Lower lobe of right lung (tissue), 2 donors: Measurements from ENCODE around the gene STK4. TPM values are rescaled to one million over a fixed set of nuclear protein-coding genes. Genes with fewer than 3 reads are reported as not detected.
A peak's percentile ranks its signal among the peaks of the same experiment; 100 is the strongest.

Experiments
- ATAC-seq, 2 donors: fragments of 200-7000 bp; cut with Tn5 transposase; one replicate each; pipeline ENCODE4 v1.9.1; 2020 to 2022; ENCODE audit warnings: mild to moderate bottlenecking in 2 of 2, moderate library complexity in 2 of 2
- DNase-seq: peaks from one replicate; pipeline ENCODE4 v3.0.0-alpha.2; 2020
- H3K27ac ChIP-seq: fragments of 200-600 bp; one replicate; pipeline ENCODE4 v1.8.0; 2022
- H3K27me3 ChIP-seq: fragments of 200-600 bp; one replicate; pipeline ENCODE4 v1.8.0; 2022; ENCODE audit warnings: low read depth
- H3K36me3 ChIP-seq: fragments of 200-600 bp; one replicate; pipeline ENCODE4 v1.8.0; 2022; ENCODE audit warnings: mild to moderate bottlenecking
- H3K4me1 ChIP-seq: fragments of 200-600 bp; one replicate; pipeline ENCODE4 v1.8.0; 2022
- H3K4me3 ChIP-seq: fragments of 200-600 bp; one replicate; pipeline ENCODE4 v1.8.0; 2022; ENCODE audit warnings: mild to moderate bottlenecking
- H3K9me3 ChIP-seq: fragments of 200-600 bp; one replicate; pipeline ENCODE4 v1.8.0; 2022
- intact Hi-C: fragments of 100-400 bp; cut with DNase I; formaldehyde crosslinking; loops from one replicate; pipeline ENCODE4 v1.11.0; 2022
- total RNA-seq: library from RNA; stranded (reverse); fragmentation: NEBNext Ultra II Directional; extraction: Animal tissue kit (Norgen Biotek cat#: 25700); gene quantifications from one replicate; pipeline ENCODE4 v1.2.1, GENCODE V29; 2021
- TF ChIP-seq, protein P1 (sequence below): fragments of 200-600 bp; IDR thresholded peaks from one replicate; pipeline ENCODE4 v1.8.0; 2022; ENCODE audit warnings: antibody characterized with exemption, mild to moderate bottlenecking
- donor health status: DM: no; HTN: yes; CAD: no; lungs with severe emphysema.

Gene STK4
- total RNA-seq, 1 donor from 2014 or later: 73.4 TPM

DNA sequence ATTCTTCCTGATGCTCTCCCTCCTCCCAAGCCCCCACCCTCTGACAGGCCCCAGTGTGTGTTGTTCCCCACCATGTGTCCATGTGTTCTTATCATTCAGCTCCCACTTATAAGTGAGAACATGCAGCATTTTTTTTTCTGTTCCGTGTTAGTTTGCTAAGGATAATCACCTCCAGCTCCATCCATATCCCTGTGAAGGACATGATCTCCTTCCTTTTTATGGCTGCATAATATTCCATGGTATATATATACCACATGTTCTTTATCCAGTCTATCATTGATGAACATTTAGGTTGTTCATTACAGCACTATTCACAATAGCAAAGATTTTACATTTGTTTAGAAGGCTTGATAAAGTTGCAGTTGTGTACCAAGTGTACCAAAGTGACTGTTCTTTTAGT lies 76.7 kb downstream of the STK4 start:
- H3K4me3 ChIP-seq: no peak overlapping the region
- H3K36me3 ChIP-seq: peaks cover 15% of the 10 kb centered on the region
- no peak for ATAC-seq
- DNase-seq: no peak
- no peaks in the 10 kb centered on the region for H3K9me3 ChIP-seq
- TF ChIP-seq, protein P1, sequence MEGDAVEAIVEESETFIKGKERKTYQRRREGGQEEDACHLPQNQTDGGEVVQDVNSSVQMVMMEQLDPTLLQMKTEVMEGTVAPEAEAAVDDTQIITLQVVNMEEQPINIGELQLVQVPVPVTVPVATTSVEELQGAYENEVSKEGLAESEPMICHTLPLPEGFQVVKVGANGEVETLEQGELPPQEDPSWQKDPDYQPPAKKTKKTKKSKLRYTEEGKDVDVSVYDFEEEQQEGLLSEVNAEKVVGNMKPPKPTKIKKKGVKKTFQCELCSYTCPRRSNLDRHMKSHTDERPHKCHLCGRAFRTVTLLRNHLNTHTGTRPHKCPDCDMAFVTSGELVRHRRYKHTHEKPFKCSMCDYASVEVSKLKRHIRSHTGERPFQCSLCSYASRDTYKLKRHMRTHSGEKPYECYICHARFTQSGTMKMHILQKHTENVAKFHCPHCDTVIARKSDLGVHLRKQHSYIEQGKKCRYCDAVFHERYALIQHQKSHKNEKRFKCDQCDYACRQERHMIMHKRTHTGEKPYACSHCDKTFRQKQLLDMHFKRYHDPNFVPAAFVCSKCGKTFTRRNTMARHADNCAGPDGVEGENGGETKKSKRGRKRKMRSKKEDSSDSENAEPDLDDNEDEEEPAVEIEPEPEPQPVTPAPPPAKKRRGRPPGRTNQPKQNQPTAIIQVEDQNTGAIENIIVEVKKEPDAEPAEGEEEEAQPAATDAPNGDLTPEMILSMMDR: no peak
- no peaks in the 10 kb centered on the region for H3K27me3 ChIP-seq
- H3K4me1 ChIP-seq: peaks cover 14% of the 10 kb centered on the region
- no peak overlapping the region for H3K27ac ChIP-seq
- intact Hi-C loops: no loop called here

DNA sequence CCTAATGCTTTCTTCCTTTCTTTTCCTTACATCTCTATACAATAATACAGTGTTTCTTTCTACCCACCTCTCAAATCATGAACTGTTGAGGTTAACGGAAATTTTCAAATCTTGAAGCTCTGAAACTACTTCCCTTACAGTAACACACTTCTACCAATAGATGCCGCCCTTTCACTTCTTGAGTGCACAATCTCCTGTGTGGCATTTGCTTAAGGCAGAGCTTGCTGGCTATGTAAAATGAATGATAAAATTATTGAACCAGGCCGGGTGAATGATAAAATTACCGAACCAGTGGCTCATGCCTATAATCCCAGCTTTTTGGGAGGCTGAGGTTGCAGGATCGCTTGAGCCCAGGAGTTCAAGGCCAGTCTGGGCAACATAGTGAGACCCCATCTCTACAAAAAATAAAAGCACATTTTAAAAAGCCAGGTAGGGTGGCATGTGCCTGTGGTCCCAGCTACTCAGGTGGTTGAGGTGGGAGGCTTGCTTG lies 77.8 kb downstream of the STK4 start:
- Histone ChIP-seq H3K36me3 (peaks cover 18% of the 10 kb centered on the region), H3K4me1 (peaks cover 4% of the 10 kb centered on the region), H3K27me3 (no peaks in the 10 kb centered on the region), H3K27ac (no peak overlapping the region), H3K4me3 (no peak overlapping the region), H3K9me3 (no peaks in the 10 kb centered on the region)
- ATAC-seq (peak; percentile 80 to 82), DNase-seq (no peak)
- TF ChIP-seq, protein P1: peak; percentile 82
- intact Hi-C loops: no loop called here

DNA sequence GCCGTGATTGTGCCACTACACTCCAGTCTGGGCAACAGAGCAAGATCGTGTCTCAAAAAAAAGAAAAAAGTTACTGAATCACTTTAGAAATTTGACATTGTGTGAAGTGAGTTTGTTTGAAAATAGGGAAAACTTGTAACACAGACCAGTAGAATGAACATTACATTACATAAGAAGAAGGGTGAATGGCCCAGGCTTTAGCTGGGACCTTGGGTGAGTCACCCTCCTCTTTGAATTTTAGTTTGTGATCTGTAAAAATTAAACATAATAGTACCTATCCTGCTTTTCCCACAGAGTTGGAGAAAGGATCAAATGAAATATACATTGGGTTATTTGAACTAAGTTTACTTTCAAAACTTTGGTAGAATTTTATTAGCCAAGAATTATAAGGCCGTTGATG lies 78.3 kb downstream of the STK4 start:
- H3K9me3 ChIP-seq: no peaks in the 10 kb centered on the region
- intact Hi-C loops: no loop called here
- no peak overlapping the region for H3K4me3 ChIP-seq
- TF ChIP-seq, protein P1: no peak
- peaks cover 18% of the 10 kb centered on the region for H3K36me3 ChIP-seq
- DNase-seq (no peak), ATAC-seq (no peak)
- H3K27me3 ChIP-seq: no peaks in the 10 kb centered on the region
- H3K27ac ChIP-seq: no peak overlapping the region
- H3K4me1 ChIP-seq: peaks cover 3% of the 10 kb centered on the region

DNA sequence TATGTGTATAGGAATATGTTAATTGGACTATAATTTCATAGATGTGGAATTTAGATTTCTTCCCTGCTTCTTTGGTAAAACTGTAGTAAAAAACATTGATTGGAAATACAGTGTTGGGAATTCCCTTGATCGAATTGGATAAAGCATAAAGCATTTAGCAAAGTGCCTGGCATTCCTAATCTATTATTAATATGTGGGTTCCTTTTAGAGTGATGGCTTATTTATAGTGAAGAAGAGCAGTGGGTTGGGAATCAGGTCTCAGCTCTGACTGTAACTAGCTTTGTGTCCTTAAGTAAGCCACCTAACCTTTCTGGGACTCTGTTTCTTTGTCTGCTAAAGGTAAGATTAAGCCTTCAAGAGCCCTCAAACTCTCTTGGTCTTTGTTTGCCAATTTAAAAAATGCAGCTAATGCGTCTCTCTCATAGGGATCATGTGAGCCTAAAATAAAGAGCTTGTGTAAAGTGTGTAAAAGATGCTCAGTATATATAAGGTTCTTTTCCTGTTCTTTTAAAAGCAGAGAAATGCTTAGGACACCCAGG lies 81.3 kb downstream of the STK4 start:
- H3K4me1 ChIP-seq: peaks cover 29% of the 10 kb centered on the region
- H3K27ac ChIP-seq: no peak overlapping the region
- intact Hi-C loops: no loop called here
- peaks cover 15% of the 10 kb centered on the region for H3K36me3 ChIP-seq
- TF ChIP-seq, protein P1: no peak
- no peaks in the 10 kb centered on the region for H3K9me3 ChIP-seq
- DNase-seq (no peak), ATAC-seq (peak; percentile 11 to 62)
- H3K4me3 ChIP-seq: no peak overlapping the region
- no peaks in the 10 kb centered on the region for H3K27me3 ChIP-seq

DNA sequence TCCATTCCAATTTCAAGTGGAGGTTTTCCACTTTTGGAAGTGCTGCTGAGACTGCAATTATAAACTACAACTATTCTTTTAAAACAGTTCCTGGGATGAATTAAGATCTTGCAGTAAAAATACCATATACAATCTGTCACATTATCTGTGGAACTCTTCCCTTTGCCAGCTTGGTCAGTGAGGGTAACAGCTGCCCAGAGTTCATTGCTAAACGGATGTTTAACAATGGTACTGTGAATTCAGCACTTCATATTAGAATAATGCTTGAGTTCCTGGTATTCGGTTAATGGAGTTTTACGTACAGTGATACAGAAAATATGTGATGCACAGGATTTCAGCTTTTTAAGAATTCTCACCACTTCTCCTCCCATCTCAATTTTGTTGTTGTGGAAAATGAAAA lies 83.1 kb downstream of the STK4 start:
- TF ChIP-seq, protein P1: no peak
- Histone ChIP-seq H3K36me3 (peaks cover 15% of the 10 kb centered on the region), H3K4me1 (peaks cover 45% of the 10 kb centered on the region), H3K4me3 (no peak overlapping the region), H3K9me3 (no peaks in the 10 kb centered on the region), H3K27me3 (no peaks in the 10 kb centered on the region), H3K27ac (no peak overlapping the region)
- ATAC-seq (no peak), DNase-seq (no peak)
- intact Hi-C loops: no loop called here
